GM23248 (cell line): ENCODE results near the gene EIF3K. TPM values are rescaled to one million over a fixed set of nuclear protein-coding genes. Genes with fewer than 3 reads are reported as not detected.
"Not testable (repeated sequence)": the region's sequence is repeated elsewhere in the genome, so short reads cannot be mapped to it uniquely, and the experiment has no call there.

ENCODE experiments used
- DNase-seq: peaks from one replicate; pipeline ENCODE4 v3.0.0-alpha.2; 2015
- H2AFZ ChIP-seq: fragments of 200-600 bp; sonication (generic); 2 replicates; pipeline ENCODE4 v1.6.1; 2016; ENCODE audit warnings: antibody characterized with exemption
- H3F3A ChIP-seq: fragments of 200-600 bp; sonication (generic); 2 replicates; pipeline ENCODE4 v1.6.1; 2016; ENCODE audit warnings: mild to moderate bottlenecking, antibody characterized with exemption, mixed run types; ENCODE audit not compliant: insufficient read depth
- H3K27ac ChIP-seq: fragments of 200-600 bp; sonication (generic); 2 replicates; pipeline ENCODE4 v1.5.1; 2016; ENCODE audit warnings: mild to moderate bottlenecking
- H3K27me3 ChIP-seq: fragments of 200-600 bp; sonication (generic); replicated peaks from 2 replicates; pipeline ENCODE4 v1.6.1; 2016; ENCODE audit warnings: mild to moderate bottlenecking; ENCODE audit not compliant: insufficient read depth
- H3K36me3 ChIP-seq: fragments of 200-600 bp; sonication (generic); 2 replicates; pipeline ENCODE4 v1.6.1; 2016; ENCODE audit warnings: low read depth, mild to moderate bottlenecking
- H3K4me1 ChIP-seq: fragments of 200-600 bp; sonication (generic); 2 replicates; pipeline ENCODE4 v1.6.1; 2016; ENCODE audit warnings: mild to moderate bottlenecking; ENCODE audit not compliant: insufficient read depth
- H3K4me2 ChIP-seq: fragments of 200-600 bp; sonication (generic); one replicate; pipeline ENCODE4 v1.6.1; 2016; ENCODE audit warnings: mild to moderate bottlenecking; ENCODE audit not compliant: unreplicated experiment
- H3K4me3 ChIP-seq: fragments of 200-600 bp; sonication (generic); 2 replicates; pipeline ENCODE4 v1.5.1; 2016; ENCODE audit warnings: mild to moderate bottlenecking
- H3K79me2 ChIP-seq: fragments of 200-600 bp; sonication (generic); 2 replicates; pipeline ENCODE4 v1.6.1; 2016; ENCODE audit warnings: mild to moderate bottlenecking; ENCODE audit not compliant: insufficient read depth
- H3K9ac ChIP-seq: fragments of 200-600 bp; sonication (generic); 2 replicates; pipeline ENCODE4 v1.6.1; 2016; ENCODE audit warnings: mild to moderate bottlenecking
- H3K9me2 ChIP-seq: fragments of 200-600 bp; sonication (generic); 2 replicates; pipeline ENCODE4 v1.6.1; 2016; ENCODE audit warnings: mixed run types, mild to moderate bottlenecking, moderate library complexity; ENCODE audit not compliant: insufficient read depth
- H3K9me3 ChIP-seq: fragments of 200-600 bp; sonication (generic); one replicate; pipeline ENCODE4 v1.6.1; 2017; ENCODE audit warnings: low read depth
- H4K20me1 ChIP-seq: fragments of 200-600 bp; sonication (generic); 2 replicates; pipeline ENCODE4 v1.6.0; 2016; ENCODE audit not compliant: insufficient read depth
- EZH2 ChIP-seq: fragments of 200-600 bp; sonication (generic); IDR thresholded peaks from 2 replicates; pipeline ENCODE4 v1.6.1; 2018; ENCODE audit warnings: antibody characterized with exemption, mild to moderate bottlenecking; ENCODE audit not compliant: insufficient read depth, poor library complexity, severe bottlenecking
- EZH2phosphoT487 ChIP-seq: fragments of 200-600 bp; sonication (generic); IDR thresholded peaks from 2 replicates; pipeline ENCODE4 v1.6.1; 2018; ENCODE audit warnings: antibody characterized with exemption, moderate library complexity, mild to moderate bottlenecking, low read depth; ENCODE audit not compliant: insufficient read depth
- WGBS, 2 experiments: methylation state at CpG; one replicate each; pipeline ENCODE4 v1.1.6; 2015 to 2017; ENCODE audit warnings: low lambda C conversion rate in 2 of 2, low coverage in 1 of 2; ENCODE audit errors: missing lambda C conversion rate in 2 of 2; 5-methylcytosine and 5-hydroxymethylcytosine counted together
- in situ Hi-C: fragments of 300-500 bp; cut with MboI; formaldehyde crosslinking; loops from 2 replicates; pipeline ENCODE4 v1.15.0; 2020
- polyA plus RNA-seq: library from polyadenylated mRNA; unstranded; fragments of >200 nt; fragmentation: Nextera tagmentation; extraction: Ambion mirVana; gene quantifications from 2 replicates; pipeline ENCODE4 v1.2.1, GENCODE V29; 2016
- total RNA-seq: library from RNA; depleted of rRNA; stranded (reverse); fragments of >200 nt; shearing (Covaris generic); gene quantifications from 2 replicates; pipeline ENCODE4 v1.2.3, GENCODE V29; 2014

The EIF3K gene
- total and polyA plus RNA-seq, 2 experiments from 2014 or later = 143 to 295 TPM

DNA sequence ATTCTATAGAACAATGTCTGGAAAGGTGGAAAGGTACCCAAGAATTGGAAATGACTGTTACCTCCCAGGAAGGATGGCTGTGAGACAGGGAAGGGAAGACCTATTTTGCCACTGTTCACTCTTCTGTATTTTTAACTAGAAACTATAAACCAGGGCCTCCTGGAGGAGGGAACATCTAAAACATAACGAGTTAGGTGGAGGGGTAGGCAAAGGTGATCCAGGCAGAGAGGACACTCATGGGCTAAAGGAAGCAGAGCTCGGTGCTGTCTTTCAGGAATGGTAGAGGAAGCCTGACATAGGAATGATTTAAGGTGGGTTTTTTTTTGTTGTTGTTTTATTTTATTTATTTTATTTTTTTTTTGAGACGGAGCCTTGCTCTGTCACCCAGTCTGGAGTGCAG, 5.8 kb downstream of the EIF3K start:
- H2AFZ ChIP-seq = no peak overlapping the region
- no peaks in the 10 kb centered on the region for H3F3A ChIP-seq
- H3K9me2 ChIP-seq = no peaks in the 10 kb centered on the region
- TF ChIP-seq EZH2phosphoT487 = no peak
- TF ChIP-seq EZH2 = no peak
- DNase-seq = no peak
- no peak overlapping the region for H3K4me2 ChIP-seq
- no peaks in the 10 kb centered on the region for H3K27me3 ChIP-seq
- no peak overlapping the region for H3K9ac ChIP-seq
- no peak overlapping the region for H3K27ac ChIP-seq
- in situ Hi-C loops = no loop called here
- H3K4me3 ChIP-seq = no peak overlapping the region
- H3K4me1 ChIP-seq = 0 out of 2 replicates have a peak, but pooled peaks cover 5% of the 10 kb centered on the region
- H3K36me3 ChIP-seq = peaks cover 33% of the 10 kb centered on the region
- no peaks in the 10 kb centered on the region for H4K20me1 ChIP-seq
- 88 to 93% methylated on average over 3 of the region's 3 CpGs for WGBS, 2 experiments
- H3K79me2 ChIP-seq = peaks cover 30% of the 10 kb centered on the region
- no peaks in the 10 kb centered on the region for H3K9me3 ChIP-seq

DNA sequence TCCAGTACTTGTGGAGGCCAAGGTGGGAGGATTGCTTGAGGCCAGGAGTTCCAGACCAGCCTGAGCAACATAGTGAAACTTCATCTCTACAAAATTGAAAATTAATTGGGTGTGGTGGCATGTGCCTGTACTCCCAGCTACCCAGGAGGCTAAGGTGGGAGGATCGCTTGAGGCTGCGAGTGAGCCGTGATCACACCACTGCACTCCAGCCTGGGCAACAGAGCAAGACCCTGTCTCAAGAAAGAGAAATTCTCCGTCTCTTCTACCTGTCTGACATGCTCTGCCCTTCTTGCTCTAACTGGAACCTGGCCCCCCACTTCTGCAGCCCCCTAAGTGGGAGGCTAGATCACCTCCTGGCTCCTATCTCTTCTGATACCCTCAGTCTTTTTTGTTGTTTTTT, 7.4 kb downstream of the EIF3K start:
- in situ Hi-C loops = no loop called here
- Histone ChIP-seq H3K9ac (no peak overlapping the region), H3K27ac (no peak overlapping the region), H3K27me3 (no peaks in the 10 kb centered on the region), H3K4me1 (no peaks in the 10 kb centered on the region), H4K20me1 (no peaks in the 10 kb centered on the region), H3K9me2 (no peaks in the 10 kb centered on the region), H3K36me3 (peaks cover 29% of the 10 kb centered on the region), H3K4me2 (no peak overlapping the region), H3K79me2 (peaks cover 14% of the 10 kb centered on the region), H3F3A (no peaks in the 10 kb centered on the region), H2AFZ (no peak overlapping the region), H3K9me3 (no peaks in the 10 kb centered on the region), H3K4me3 (no peak overlapping the region)
- WGBS, 2 experiments = 89 to 94% methylated on average over 4 of the region's 4 CpGs
- no peak for DNase-seq
- no peak for TF ChIP-seq EZH2phosphoT487
- TF ChIP-seq EZH2 = no peak

DNA sequence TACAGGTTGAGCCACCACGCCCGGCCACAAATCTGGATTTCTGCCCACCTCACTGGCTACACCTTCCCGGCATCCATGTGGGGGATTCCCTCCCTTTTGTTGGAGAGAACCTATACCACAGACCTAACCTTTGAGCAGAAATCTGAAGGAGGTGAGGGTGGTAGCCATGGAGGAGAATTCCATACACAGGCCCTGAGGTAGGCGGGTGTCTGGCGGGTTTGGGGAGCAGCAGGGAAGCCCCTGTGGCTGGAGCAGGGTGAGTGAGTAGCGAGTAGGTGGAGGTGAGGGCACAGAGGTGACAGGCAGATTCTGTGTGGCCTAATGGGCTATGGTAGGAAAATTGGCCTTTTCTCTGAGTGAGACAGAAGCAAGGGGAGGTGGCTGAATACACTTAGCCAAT, 10.6 kb downstream of the EIF3K start:
- Histone ChIP-seq H4K20me1 (no peaks in the 10 kb centered on the region), H3K4me3 (no peak overlapping the region), H3K4me1 (no peaks in the 10 kb centered on the region), H3K9me3 (no peaks in the 10 kb centered on the region), H3K9ac (no peak overlapping the region), H2AFZ (no peak overlapping the region), H3K9me2 (no peaks in the 10 kb centered on the region), H3K27me3 (no peaks in the 10 kb centered on the region), H3K4me2 (no peak overlapping the region), H3K27ac (no peak overlapping the region), H3K79me2 (0 out of 2 replicates have a peak, but pooled peaks cover 5% of the 10 kb centered on the region), H3K36me3 (peaks cover 21% of the 10 kb centered on the region; the same call in 1 of the 2 replicates), H3F3A (0 out of 2 replicates have a peak, but pooled peaks cover 4% of the 10 kb centered on the region)
- TF ChIP-seq EZH2 (no peak), EZH2phosphoT487 (no peak)
- in situ Hi-C loops = no loop called here
- no peak for DNase-seq
- 83 to 90% methylated on average over 6 of the region's 6 CpGs for WGBS, 2 experiments

DNA sequence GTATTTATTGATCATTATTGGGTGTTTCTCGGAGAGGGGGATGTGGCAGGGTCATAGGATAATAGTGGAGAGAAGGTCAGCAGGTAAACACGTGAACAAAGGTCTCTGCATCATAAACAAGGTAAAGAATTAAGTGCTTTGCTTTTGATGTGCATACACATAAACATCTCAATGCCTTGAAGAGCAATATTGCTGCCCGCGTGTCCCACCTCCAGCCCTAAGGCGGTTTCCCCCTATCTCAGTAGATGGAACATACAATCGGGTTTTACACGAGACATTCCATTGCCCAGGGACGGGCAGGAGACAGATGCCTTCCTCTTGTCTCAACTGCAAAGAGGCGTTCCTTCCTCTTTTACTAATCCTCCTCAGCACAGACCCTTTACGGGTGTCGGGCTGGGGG, 12.3 kb downstream of the EIF3K start:
- not testable (repeated sequence) for H3K9me3 ChIP-seq, H3K9ac ChIP-seq, H3K4me1 ChIP-seq, DNase-seq, H3K27me3 ChIP-seq, H2AFZ ChIP-seq, H3K4me3 ChIP-seq, H4K20me1 ChIP-seq, H3K27ac ChIP-seq, H3K79me2 ChIP-seq, H3K4me2 ChIP-seq, H3F3A ChIP-seq, H3K9me2 ChIP-seq
- in situ Hi-C loops = loop anchor here (10.0 kb wide), 1 partner anchor 216 kb away; no protein-coding TSS in a partner anchor
- H3K36me3 ChIP-seq = peaks cover 10% of the 10 kb centered on the region; the same call in 1 of the 2 replicates
- 91 to 95% methylated on average over 11 of the region's 11 CpGs for WGBS, 2 experiments

DNA sequence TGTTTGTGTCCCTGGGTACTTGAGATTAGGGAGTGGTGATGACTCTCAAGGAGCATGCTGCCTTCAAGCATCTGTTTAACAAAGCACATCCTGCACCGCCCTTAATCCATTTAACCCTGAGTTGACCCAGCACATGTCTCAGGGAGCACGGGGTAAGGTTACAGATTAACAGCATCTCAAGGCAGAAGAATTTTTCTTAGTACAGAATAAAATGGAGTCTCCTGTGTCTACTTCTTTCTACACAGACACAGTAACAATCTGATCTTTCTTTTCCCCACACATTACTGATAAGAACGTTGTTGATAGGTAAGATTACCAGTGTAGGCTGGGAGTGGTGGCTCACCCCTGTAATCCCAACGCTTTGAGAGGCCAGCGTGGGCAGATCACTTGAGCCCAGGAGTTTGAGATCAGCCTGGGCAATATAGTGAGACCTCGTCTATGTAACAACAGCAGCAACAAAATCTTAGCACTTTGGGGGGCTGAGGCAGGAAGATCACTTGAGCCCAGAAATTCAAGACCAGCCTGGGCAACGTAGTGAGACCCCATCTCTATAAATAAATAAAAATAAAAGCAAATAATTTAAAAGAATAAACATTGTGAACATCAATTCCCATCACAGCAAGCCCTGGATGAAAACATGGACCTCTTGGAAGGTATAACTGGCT, 13.0 kb downstream of the EIF3K start:
- H3K4me2 ChIP-seq, H3K9ac ChIP-seq, H2AFZ ChIP-seq, H3K9me2 ChIP-seq, H3K79me2 ChIP-seq, H3F3A ChIP-seq, DNase-seq, H3K27ac ChIP-seq, H3K9me3 ChIP-seq, H3K4me1 ChIP-seq, H4K20me1 ChIP-seq, H3K4me3 ChIP-seq, H3K27me3 ChIP-seq: not testable (repeated sequence)
- in situ Hi-C loops = loop anchor here (10.0 kb wide), 1 partner anchor 217 kb away; no protein-coding TSS in a partner anchor
- H3K36me3 ChIP-seq = peaks cover 10% of the 10 kb centered on the region; the same call in 1 of the 2 replicates
- 80 to 84% methylated on average over 7 of the region's 7 CpGs for WGBS, 2 experiments
